Measurements from ENCODE around the gene FRZB. TPM values are rescaled to one million over a fixed set of nuclear protein-coding genes. Genes with fewer than 3 reads are reported as not detected.
A peak's percentile ranks its signal among the peaks of the same experiment; 100 is the strongest.
"Not testable (repeated sequence)": the region's sequence is repeated elsewhere in the genome, so short reads cannot be mapped to it uniquely, and the experiment has no call there.

Gene FRZB
- total RNA-seq, 4 donors from 2014 or later: 1.1 to 6.0 (median 3.1) TPM

DNA sequence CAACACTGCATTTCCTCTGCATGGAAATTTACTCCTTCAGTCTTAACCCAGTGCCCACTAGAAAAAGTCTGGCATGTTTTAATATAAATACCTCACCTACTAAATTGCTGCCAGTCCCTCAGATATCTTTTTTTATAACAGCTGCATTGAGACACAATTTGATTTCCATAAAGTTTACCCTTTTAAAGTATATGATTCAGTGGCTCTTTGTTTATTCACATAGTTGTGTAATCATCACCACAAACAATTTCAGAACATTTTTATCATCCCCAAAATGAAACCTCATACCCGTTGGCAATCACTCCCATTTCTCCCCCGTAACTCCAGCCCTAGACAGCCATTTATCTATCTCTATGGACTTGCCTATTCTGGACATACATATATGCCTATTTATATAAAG is 17.0 kb upstream of the FRZB start:
- Histone ChIP-seq H3K4me3 (replicated peaks in 1 of 3) (no peak overlapping the region), H3K9me3 (no peaks in the 10 kb centered on the region), H3K36me3 (no peaks in the 10 kb centered on the region), H3K4me1 (no peaks in the 10 kb centered on the region), H3K27me3 (no peaks in the 10 kb centered on the region), H3K27ac (no peak overlapping the region)
- TF ChIP-seq POLR2A (IDR thresholded peaks at IDR 0.05): no peak
- TF ChIP-seq, protein P1, sequence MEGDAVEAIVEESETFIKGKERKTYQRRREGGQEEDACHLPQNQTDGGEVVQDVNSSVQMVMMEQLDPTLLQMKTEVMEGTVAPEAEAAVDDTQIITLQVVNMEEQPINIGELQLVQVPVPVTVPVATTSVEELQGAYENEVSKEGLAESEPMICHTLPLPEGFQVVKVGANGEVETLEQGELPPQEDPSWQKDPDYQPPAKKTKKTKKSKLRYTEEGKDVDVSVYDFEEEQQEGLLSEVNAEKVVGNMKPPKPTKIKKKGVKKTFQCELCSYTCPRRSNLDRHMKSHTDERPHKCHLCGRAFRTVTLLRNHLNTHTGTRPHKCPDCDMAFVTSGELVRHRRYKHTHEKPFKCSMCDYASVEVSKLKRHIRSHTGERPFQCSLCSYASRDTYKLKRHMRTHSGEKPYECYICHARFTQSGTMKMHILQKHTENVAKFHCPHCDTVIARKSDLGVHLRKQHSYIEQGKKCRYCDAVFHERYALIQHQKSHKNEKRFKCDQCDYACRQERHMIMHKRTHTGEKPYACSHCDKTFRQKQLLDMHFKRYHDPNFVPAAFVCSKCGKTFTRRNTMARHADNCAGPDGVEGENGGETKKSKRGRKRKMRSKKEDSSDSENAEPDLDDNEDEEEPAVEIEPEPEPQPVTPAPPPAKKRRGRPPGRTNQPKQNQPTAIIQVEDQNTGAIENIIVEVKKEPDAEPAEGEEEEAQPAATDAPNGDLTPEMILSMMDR (IDR thresholded peaks at IDR 0.05): no peak
- DNase-seq: no peak
- 77 to 87% methylated on average over 2 of the region's 2 CpGs for WGBS, 2 donors
- intact Hi-C loops (cut with DNase I): no loop called here

DNA sequence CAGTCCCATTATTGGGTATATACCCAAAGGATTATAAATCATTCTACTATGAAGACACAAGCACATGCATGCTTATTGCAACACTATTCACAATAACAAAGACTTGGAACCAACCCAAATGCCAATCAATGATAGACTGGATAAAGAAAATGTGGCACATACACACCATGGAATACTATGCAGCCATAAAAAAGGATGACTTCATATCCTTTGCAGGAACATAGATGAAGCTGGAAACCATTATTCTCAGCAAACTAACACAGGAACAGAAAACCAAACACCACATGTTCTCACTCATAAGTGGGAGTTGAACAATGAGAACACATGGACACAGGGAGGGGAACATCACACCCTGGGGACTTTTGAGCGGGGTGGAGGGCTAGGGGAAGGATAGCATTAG is 13.7 kb upstream of the FRZB start:
- DNase-seq; H3K4me3 ChIP-seq (replicated peaks in 1 of 3); H3K9me3 ChIP-seq; H3K27me3 ChIP-seq; H3K27ac ChIP-seq; intact Hi-C loops (cut with DNase I); H3K4me1 ChIP-seq; H3K36me3 ChIP-seq: not testable (repeated sequence)
- WGBS, 2 donors: 89 to 94% methylated on average over 1 of the region's 1 CpG

DNA sequence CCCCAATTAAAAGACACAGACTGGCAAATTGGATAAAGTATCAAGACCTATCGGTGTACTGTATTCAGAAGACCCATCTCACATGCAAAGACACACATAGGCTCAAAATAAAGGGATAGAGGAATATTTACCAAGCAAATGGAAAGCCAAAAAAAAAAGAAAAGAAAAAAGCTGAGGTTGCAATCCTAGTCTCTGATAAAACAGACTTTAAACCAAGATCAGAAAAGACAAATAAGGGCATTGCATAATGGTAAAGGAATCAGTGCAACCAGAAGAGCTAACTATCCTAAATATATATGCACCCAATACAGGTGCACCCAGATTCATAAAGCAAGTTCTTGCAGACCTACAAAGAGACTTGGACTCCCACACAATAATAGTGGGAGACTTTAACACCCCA is 10.2 kb upstream of the FRZB start:
- 95 to 100% methylated on average over 1 of the region's 1 CpG for WGBS, 2 donors
- H3K36me3 ChIP-seq; H3K4me3 ChIP-seq (replicated peaks in 1 of 3); H3K27ac ChIP-seq; H3K9me3 ChIP-seq; DNase-seq; H3K4me1 ChIP-seq; intact Hi-C loops (cut with DNase I); H3K27me3 ChIP-seq: not testable (repeated sequence)

DNA sequence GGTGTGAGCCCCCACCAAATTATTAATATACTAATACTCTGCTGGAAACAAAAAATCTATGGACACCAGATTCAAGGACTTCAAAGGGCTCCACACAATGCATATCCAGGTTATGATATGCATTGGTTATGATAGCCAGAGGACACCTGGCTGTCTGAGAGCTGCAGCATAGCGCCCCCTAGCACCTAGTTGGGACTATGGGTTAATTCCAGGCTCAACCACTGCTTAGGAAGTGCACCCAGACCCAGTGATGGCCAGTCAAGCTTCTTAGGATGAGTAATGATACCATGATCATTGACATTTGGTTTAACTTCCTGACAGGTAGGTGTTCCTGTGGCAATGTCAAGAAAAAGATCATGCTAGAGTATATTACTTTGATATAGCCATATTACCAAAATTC is 3.8 kb upstream of the FRZB start:
- H3K4me1 ChIP-seq: peaks cover 16% of the 10 kb centered on the region in 2 donors
- no peaks in the 10 kb centered on the region for H3K9me3 ChIP-seq
- no peak for TF ChIP-seq POLR2A (IDR thresholded peaks at IDR 0.05)
- TF ChIP-seq, protein P1 (IDR thresholded peaks at IDR 0.05): no peak
- no peak overlapping the region for H3K4me3 ChIP-seq (replicated peaks in 1 of 3)
- no peak overlapping the region for H3K27ac ChIP-seq
- WGBS, 2 donors: 0 to 8% methylated on average over 1 of the region's 1 CpG
- no peaks in the 10 kb centered on the region for H3K36me3 ChIP-seq
- H3K27me3 ChIP-seq: no peaks in the 10 kb centered on the region
- intact Hi-C loops (cut with DNase I): no loop called here
- no peak for DNase-seq

DNA sequence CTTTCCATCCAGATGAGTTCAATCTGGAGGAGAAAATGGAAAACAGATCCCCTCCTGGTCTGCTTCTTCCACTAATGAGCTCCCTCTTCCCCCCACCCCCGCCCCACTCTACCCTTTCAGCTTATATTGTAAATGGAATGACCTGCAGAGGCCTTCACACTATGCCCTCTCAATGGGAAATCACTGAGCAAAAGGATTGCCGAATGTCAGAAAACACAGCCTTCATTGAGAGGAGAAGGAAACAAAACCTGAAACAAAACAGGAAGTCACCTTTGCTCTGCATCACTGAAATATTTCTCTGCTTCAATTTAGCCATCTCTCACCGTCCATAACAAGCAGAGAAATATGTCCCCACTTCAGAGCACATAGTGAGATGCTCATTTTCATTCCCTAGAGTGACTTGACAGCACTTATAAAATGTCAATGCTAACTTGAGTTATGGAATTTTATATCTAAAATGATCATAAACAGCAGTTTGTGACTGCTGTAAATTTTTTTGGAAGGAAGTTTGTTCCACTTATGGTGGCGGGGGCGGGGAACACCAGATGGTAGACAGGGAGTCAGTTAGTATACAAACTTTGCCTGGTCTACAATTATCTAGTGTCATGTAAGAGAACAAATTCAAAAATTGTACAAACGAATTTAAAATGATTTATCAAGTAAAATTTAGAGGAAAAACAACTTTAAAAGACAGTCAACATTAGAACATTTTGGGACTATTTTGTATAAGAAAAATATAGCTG is 1.8 kb upstream of the FRZB start:
- TF ChIP-seq, protein P1 (IDR thresholded peaks at IDR 0.05): no peak
- no peak for TF ChIP-seq POLR2A (IDR thresholded peaks at IDR 0.05)
- Histone ChIP-seq H3K4me3 (replicated peaks in 1 of 3) (no peak overlapping the region), H3K9me3 (no peaks in the 10 kb centered on the region), H3K36me3 (no peaks in the 10 kb centered on the region), H3K4me1 (peaks cover 16% of the 10 kb centered on the region in 2 donors), H3K27ac (no peak overlapping the region), H3K27me3 (no peaks in the 10 kb centered on the region)
- no peak for DNase-seq
- intact Hi-C loops (cut with DNase I): no loop called here
- WGBS, 2 donors: 84% methylated on average over 6 of the region's 6 CpGs

DNA sequence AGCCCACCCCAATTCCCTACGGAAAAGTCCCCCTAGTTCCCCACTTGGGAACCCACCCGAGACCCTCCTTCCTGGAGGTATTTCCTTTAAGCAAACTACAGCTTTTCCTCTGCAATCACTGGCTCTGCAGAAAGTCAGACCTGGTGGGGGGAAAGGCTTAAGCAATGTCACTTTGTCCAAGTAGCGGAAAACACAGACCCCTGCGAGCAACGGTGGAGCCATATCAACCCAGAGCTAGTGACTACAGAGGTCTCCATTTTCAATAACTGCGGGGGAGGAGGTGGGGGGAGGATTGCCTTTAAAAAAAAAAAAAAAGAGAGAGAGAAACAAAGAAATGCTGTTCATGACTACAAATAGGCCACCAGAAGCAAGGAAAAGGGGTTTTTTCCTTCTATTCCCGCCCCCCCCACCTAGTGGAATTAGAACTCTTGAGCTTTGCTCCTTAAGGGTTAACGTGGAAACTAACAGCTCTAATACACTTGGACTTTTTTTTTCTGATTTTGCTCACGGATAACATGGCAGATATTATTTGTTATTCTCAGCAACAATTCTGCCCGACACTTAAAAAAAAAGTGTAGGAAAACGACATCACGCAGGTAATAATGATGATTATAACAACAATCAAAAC is 1.1 kb upstream of the FRZB start:
- intact Hi-C loops (cut with DNase I): no loop called here
- TF ChIP-seq, protein P1 (IDR thresholded peaks at IDR 0.05): no peak
- no peak for TF ChIP-seq POLR2A (IDR thresholded peaks at IDR 0.05)
- no peak for DNase-seq
- 46 to 50% methylated on average over 12 of the region's 12 CpGs for WGBS, 2 donors
- Histone ChIP-seq H3K9me3 (no peaks in the 10 kb centered on the region), H3K36me3 (no peaks in the 10 kb centered on the region), H3K4me1 (peaks cover 16% of the 10 kb centered on the region in 2 donors), H3K27ac (peak overlapping the region in 2 of 3 donors; percentile 13 to 30), H3K4me3 (replicated peaks in 1 of 3) (peak overlapping the region in 1 of 3 donors; percentile 27), H3K27me3 (no peaks in the 10 kb centered on the region)

All from thyroid gland (tissue), 4 donors.